ENCODE measurements around the gene POLE4. TPM values are rescaled to one million over a fixed set of nuclear protein-coding genes. Genes with fewer than 3 reads are reported as not detected.

The POLE4 gene
- total and polyA plus RNA-seq, 9 of the 15 experiments (the other 6 are each of a cell fraction or from before 2014, with no cell fraction given) = 25.7 to 73.7 (median 57.3) TPM

DNA sequence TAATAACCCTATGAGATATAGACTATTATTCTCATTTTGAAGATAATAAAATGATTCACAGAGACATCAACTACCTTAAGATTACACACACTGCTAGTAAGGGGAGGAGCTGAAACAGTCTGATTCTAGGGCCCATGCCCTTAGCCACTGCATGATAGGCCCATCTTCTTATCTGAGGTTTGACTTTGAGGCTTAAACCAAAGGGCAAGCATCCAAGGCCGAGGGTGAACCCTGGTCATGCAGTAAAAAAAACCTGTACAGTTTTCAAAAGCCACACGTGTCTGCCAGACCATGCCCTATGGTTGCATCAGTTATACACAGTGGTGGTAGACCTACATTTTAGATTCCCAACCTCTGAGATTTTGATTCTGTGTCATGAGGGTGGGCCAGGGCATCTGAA lies 44.8 kb downstream of the POLE4 start:
- Histone ChIP-seq H3K27ac (ENCODE audit: extremely low read depth, low read depth, low read length) (no peak overlapping the region), H3K9me3 (replicated peaks; ENCODE audit: control insufficient read depth, insufficient read depth, low read depth, low read length) (no peaks in the 10 kb centered on the region), H3K4me1 (replicated peaks in 1 of 2; ENCODE audit: control insufficient read depth in 2 of 2, insufficient read depth in 2 of 2, low read length in 2 of 2) (no peaks in the 10 kb centered on the region), H3K4me3 (no peak overlapping the region), H3K27me3 (ENCODE audit: control insufficient read depth in 2 of 2, insufficient read depth in 2 of 2, low read length in 2 of 2) (no peaks in the 10 kb centered on the region), H3K36me3 (ENCODE audit: control insufficient read depth, insufficient read depth, low read length) (no peaks in the 10 kb centered on the region), H3K4me2 (ENCODE audit: insufficient read depth, low read length) (no peak overlapping the region), H4K20me1 (replicated peaks; ENCODE audit: control insufficient read depth, insufficient read depth, low read length) (no peaks in the 10 kb centered on the region), H3K9ac (ENCODE audit: insufficient read depth in 1 of 2, low read depth in 2 of 2, low read length in 2 of 2) (no peak overlapping the region), H3K79me2 (ENCODE audit: control insufficient read depth, insufficient read depth, low read length) (no peaks in the 10 kb centered on the region), H3K9me1 (ENCODE audit: control insufficient read depth, insufficient read depth, low read length) (no peaks in the 10 kb centered on the region), H2AFZ (ENCODE audit: low read depth, low read length) (no peak overlapping the region)
- DNase-seq (ENCODE audit: extremely low read depth in 1 of 4, low spot score in 3 of 4) (no peak), ATAC-seq (no peak), FAIRE-seq (no peak)
- BruUV-seq (replicated peaks) = no TSS peak
- WGBS (ENCODE audit: insufficient coverage, low coverage, missing lambda C conversion rate) = 3% methylated on average over 2 of the region's 2 CpGs
- CTCF ChIA-PET (ENCODE audit: low intra/inter-chr PET ratio) = no interaction called here
- intact Hi-C loops (cut with micrococcal nuclease) = no loop called here
- no peak for TF ChIP-seq PHB (CRISPR knock-in tag; IDR thresholded peaks at IDR 0.05)
- TF ChIP-seq SMARCA5 (IDR thresholded peaks at IDR 0.05) = no peak
- TF ChIP-seq SIN3A (IDR thresholded peaks at IDR 0.05; ENCODE audit: borderline replicate concordance in 2 of 2, control insufficient read depth in 1 of 2, low read depth in 2 of 2, low read length in 2 of 2) = no peak
- TF ChIP-seq ZNF764 (CRISPR knock-in tag; IDR thresholded peaks at IDR 0.05; ENCODE audit: low read depth) = no peak
- no peak for TF ChIP-seq TGIF2 (CRISPR knock-in tag; IDR thresholded peaks at IDR 0.05)
- no peak for TF ChIP-seq RNF2 (IDR thresholded peaks at IDR 0.05)
- TF ChIP-seq ZBTB1 (CRISPR knock-in tag; IDR thresholded peaks at IDR 0.05; ENCODE audit: borderline replicate concordance, low read depth) = no peak
- TF ChIP-seq, protein P1, sequence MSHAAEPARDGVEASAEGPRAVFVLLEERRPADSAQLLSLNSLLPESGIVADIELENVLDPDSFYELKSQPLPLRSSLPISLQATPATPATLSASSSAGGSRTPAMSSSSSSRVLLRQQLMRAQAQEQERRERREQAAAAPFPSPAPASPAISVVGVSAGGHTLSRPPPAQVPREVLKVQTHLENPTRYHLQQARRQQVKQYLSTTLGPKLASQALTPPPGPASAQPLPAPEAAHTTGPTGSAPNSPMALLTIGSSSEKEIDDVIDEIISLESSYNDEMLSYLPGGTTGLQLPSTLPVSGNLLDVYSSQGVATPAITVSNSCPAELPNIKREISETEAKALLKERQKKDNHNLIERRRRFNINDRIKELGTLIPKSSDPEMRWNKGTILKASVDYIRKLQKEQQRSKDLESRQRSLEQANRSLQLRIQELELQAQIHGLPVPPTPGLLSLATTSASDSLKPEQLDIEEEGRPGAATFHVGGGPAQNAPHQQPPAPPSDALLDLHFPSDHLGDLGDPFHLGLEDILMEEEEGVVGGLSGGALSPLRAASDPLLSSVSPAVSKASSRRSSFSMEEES (CRISPR knock-in tag; IDR thresholded peaks at IDR 0.05) = no peak
- TF ChIP-seq HMGN3 (IDR thresholded peaks at IDR 0.05; ENCODE audit: borderline replicate concordance, extremely low read depth, insufficient read length, low read depth, low read length) = no peak
- TF ChIP-seq ZC3H8 (IDR thresholded peaks at IDR 0.05) = no peak
- TF ChIP-seq, protein P2, sequence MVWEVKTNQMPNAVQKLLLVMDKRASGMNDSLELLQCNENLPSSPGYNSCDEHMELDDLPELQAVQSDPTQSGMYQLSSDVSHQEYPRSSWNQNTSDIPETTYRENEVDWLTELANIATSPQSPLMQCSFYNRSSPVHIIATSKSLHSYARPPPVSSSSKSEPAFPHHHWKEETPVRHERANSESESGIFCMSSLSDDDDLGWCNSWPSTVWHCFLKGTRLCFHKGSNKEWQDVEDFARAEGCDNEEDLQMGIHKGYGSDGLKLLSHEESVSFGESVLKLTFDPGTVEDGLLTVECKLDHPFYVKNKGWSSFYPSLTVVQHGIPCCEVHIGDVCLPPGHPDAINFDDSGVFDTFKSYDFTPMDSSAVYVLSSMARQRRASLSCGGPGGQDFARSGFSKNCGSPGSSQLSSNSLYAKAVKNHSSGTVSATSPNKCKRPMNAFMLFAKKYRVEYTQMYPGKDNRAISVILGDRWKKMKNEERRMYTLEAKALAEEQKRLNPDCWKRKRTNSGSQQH (CRISPR knock-in tag; IDR thresholded peaks at IDR 0.05) = no peak
- no peak for TF ChIP-seq RBM39 (optimal IDR thresholded peaks at IDR 0.05; ENCODE audit: low read depth, low read length)
- in situ Hi-C loops (cut with MboI) = no loop called here
- POLR2A ChIA-PET = interaction anchor here (0.5 kb wide), 1 partner anchor 1656 kb away, joined by 3 read pairs; no protein-coding TSS in a partner anchor

Measured in K562 (cell line).